ENCODE measurements around the gene KIAA2012. TPM values are rescaled to one million over a fixed set of nuclear protein-coding genes. Genes with fewer than 3 reads are reported as not detected.
"Not testable (repeated sequence)": the region's sequence is repeated elsewhere in the genome, so short reads cannot be mapped to it uniquely, and the experiment has no call there.

The KIAA2012 gene
- total and polyA plus RNA-seq, 9 donors: 0.05 to 5.2 (median 0.27) TPM; not detected in 2

DNA sequence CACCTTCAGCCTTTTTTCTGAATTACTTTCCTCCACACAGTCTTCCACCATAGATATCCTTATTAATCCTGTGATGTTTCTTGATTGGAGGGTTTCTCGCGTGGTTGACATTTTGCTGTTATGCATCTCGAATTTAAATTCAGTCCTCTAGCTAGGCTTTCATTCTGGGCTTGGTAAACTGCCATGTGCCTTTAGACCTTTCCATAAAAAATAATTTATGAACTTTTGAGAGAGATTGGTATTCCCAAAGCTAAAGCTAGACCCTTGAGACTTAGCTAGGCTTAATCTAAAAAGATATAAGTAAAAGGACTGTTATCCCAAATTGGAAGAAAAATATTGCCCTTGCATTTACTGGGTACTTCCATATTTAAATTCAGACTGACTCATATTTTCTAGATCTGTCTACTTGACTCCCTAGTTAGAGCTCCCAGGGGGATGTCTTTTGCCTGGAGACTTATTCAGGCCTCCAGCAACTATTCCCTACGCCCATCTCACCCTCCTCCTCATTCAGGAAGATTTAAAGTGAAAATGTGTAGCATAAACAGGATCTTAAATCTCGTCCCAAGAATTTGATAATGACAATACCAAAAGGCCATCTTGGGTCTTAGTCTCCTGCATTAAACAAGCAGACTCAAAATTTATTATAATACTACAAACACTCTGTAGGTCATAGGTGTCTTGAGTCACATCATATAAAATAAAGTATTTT lies 60.3 kb downstream of the KIAA2012 start:
- no peak for DNase-seq
- TF ChIP-seq, protein P1, sequence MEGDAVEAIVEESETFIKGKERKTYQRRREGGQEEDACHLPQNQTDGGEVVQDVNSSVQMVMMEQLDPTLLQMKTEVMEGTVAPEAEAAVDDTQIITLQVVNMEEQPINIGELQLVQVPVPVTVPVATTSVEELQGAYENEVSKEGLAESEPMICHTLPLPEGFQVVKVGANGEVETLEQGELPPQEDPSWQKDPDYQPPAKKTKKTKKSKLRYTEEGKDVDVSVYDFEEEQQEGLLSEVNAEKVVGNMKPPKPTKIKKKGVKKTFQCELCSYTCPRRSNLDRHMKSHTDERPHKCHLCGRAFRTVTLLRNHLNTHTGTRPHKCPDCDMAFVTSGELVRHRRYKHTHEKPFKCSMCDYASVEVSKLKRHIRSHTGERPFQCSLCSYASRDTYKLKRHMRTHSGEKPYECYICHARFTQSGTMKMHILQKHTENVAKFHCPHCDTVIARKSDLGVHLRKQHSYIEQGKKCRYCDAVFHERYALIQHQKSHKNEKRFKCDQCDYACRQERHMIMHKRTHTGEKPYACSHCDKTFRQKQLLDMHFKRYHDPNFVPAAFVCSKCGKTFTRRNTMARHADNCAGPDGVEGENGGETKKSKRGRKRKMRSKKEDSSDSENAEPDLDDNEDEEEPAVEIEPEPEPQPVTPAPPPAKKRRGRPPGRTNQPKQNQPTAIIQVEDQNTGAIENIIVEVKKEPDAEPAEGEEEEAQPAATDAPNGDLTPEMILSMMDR (IDR thresholded peaks at IDR 0.05): no peak
- TF ChIP-seq POLR2A (IDR thresholded peaks at IDR 0.05) (no peak), EP300 (IDR thresholded peaks at IDR 0.05) (no peak)
- H3K27ac ChIP-seq: no peak overlapping the region
- no peaks in the 10 kb centered on the region for H3K27me3 ChIP-seq
- WGBS, 3 donors: 77 to 91% (median 77%) methylated on average over 5 of the region's 5 CpGs
- H3K36me3 ChIP-seq: no peaks in the 10 kb centered on the region
- H3K9me3 ChIP-seq: no peaks in the 10 kb centered on the region
- intact Hi-C loops (cut with DNase I): no loop called here
- H3K4me1 ChIP-seq (ENCODE audit: insufficient read depth): peaks cover 9% of the 10 kb centered on the region
- H3K4me3 ChIP-seq: no peak overlapping the region

DNA sequence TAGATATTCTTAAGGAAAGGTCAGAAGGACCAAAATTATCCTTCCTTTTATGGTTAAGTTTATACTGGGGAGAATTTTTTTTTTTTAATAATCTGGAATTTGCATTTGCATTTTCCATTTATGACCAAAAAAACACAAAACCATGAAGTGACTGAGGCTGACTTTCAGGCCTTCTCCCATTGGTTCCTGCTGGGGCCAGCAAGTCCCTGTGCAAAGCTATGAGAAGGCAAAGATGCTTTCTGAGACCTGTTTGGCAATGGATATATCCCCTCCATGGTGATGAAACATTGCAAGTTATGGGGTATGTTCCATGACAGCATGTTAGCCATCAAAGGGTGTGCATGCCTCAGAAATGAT lies 60.8 kb downstream of the KIAA2012 start:
- peak overlapping the region in 1 of 2 donors; percentile 13 for H3K27ac ChIP-seq
- intact Hi-C loops (cut with DNase I): no loop called here
- no peaks in the 10 kb centered on the region for H3K36me3 ChIP-seq
- no peaks in the 10 kb centered on the region for H3K27me3 ChIP-seq
- TF ChIP-seq, protein P1 (IDR thresholded peaks at IDR 0.05): no peak
- TF ChIP-seq EP300 (IDR thresholded peaks at IDR 0.05) (no peak), POLR2A (IDR thresholded peaks at IDR 0.05) (no peak)
- DNase-seq: no peak
- no peak overlapping the region for H3K4me3 ChIP-seq
- no peaks in the 10 kb centered on the region for H3K9me3 ChIP-seq
- H3K4me1 ChIP-seq (ENCODE audit: insufficient read depth): peaks cover 9% of the 10 kb centered on the region

DNA sequence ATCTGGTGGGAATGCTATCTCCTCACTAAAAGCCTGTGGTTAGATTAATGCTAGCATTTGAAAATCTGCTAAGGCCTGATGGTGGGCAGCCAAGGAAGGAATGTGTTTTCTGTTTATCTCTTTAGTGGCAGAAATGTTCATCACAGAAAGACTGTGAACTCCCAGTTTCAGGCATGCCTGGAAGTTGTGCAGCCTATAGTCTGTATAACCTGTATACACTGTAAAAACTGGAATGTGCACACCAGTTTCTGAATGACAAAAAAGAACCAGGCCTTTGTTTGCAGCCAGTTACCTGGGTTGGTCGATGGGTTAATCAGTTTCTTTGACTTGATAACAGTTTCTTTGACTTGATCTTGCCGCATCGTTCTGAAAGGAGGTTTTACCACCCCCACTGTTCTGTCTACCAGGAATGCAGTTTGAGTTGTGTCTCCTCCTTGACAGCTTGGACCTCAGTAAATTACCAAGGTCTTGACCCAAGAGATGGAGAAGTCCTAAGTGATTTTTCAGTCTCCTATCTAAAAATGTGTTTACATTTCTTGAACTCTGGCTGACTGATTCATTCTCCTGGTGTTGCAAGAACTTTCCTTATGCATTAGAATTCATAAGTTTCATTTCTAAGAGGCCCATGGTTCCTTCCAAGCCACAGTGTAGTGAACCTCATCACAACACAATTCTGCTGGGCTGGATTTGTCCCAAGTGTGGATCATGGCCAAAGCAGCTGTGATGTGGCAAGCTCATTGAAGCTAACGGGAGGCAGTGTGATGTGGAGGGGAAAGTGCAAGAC lies 62.2 kb downstream of the KIAA2012 start:
- intact Hi-C loops (cut with DNase I): no loop called here
- H3K36me3 ChIP-seq: no peaks in the 10 kb centered on the region
- DNase-seq: peak; percentile 87 to 93 (median 91)
- no peaks in the 10 kb centered on the region for H3K9me3 ChIP-seq
- no peaks in the 10 kb centered on the region for H3K27me3 ChIP-seq
- no peak for TF ChIP-seq POLR2A (IDR thresholded peaks at IDR 0.05)
- TF ChIP-seq, protein P1 (IDR thresholded peaks at IDR 0.05): no peak
- no peak for TF ChIP-seq EP300 (IDR thresholded peaks at IDR 0.05)
- 1 to 7% (median 6%) methylated on average over 4 of the region's 4 CpGs for WGBS, 3 donors
- no peak overlapping the region for H3K4me3 ChIP-seq
- peaks cover 9% of the 10 kb centered on the region for H3K4me1 ChIP-seq (ENCODE audit: insufficient read depth)
- peak overlapping the region in 1 of 2 donors; percentile 53 for H3K27ac ChIP-seq

DNA sequence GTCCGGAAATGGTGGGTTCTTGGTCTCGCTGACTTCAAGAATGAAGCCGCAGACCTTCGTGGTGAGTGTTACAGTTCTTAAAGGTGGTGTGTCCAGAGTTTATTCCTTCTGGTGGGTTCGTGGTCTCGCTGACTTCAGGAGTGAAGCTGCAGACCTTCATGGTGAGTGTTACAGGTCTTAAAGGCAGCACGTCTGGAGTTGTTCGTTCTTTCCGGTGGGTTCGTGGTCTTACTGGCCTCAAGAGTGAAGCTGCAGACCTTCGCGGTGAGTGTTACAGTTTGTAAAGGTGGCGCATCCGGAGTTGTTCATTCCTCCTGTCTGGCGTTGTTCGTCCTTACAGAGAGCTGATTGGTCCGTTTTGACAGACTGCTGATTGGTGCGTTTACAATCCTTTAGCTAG lies 63.0 kb downstream of the KIAA2012 start:
- H3K27me3 ChIP-seq; H3K4me1 ChIP-seq (ENCODE audit: insufficient read depth); H3K9me3 ChIP-seq; intact Hi-C loops (cut with DNase I); DNase-seq; H3K36me3 ChIP-seq; H3K4me3 ChIP-seq: not testable (repeated sequence)
- WGBS, 3 donors: 86 to 88% (median 87%) methylated on average over 18 of the region's 18 CpGs
- H3K27ac ChIP-seq: peak overlapping the region in 1 of 2 donors; percentile 53

DNA sequence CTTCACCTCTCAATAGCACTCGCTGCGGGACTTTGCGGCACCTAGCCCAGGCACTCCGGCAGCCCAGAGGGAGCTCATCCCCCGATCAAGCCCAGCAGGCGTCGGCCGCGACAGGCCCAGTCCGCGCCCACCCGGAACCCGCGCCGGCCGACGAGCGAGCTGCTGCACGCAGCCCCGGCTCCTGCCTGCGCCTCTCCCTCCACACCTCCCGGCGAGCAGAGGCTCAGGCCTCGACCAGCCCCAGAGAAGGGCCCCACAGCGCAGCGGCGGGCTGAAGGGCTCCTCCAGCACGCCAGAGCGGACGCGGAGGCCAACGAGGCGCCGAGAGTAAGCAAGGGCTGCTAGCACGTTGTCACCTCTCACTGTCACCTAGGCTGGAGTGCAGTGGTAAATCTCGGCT lies 63.5 kb downstream of the KIAA2012 start:
- DNase-seq: peak in 2 of 5 donors; percentile 29 to 41
- H3K27ac ChIP-seq: no peak overlapping the region
- no peaks in the 10 kb centered on the region for H3K9me3 ChIP-seq
- H3K36me3 ChIP-seq: no peaks in the 10 kb centered on the region
- 96 to 97% (median 96%) methylated on average over 36 of the region's 36 CpGs for WGBS, 3 donors
- H3K4me3 ChIP-seq: no peak overlapping the region
- peaks cover 9% of the 10 kb centered on the region for H3K4me1 ChIP-seq (ENCODE audit: insufficient read depth)
- no peaks in the 10 kb centered on the region for H3K27me3 ChIP-seq
- TF ChIP-seq POLR2A (IDR thresholded peaks at IDR 0.05): no peak
- no peak for TF ChIP-seq EP300 (IDR thresholded peaks at IDR 0.05)
- TF ChIP-seq, protein P1 (IDR thresholded peaks at IDR 0.05): no peak
- intact Hi-C loops (cut with DNase I): no loop called here
